ENCODE measurements around the gene FGFRL1. TPM values are rescaled to one million over a fixed set of nuclear protein-coding genes. Genes with fewer than 3 reads are reported as not detected.
"Not testable (repeated sequence)": the region's sequence is repeated elsewhere in the genome, so short reads cannot be mapped to it uniquely, and the experiment has no call there.

FGFRL1 gene
- total RNA-seq, 1 donor from 2014 or later = 5.2 TPM

- no peak overlapping the region for H3K27ac Mint-ChIP-seq (ENCODE audit: unreplicated experiment)
- H3K4me1 Mint-ChIP-seq (ENCODE audit: unreplicated experiment) = no peaks in the 10 kb centered on the region
- peaks cover 18% of the 10 kb centered on the region for H3K27me3 Mint-ChIP-seq (ENCODE audit: unreplicated experiment)
- H3K36me3 Mint-ChIP-seq (ENCODE audit: low read depth, unreplicated experiment) = no peaks in the 10 kb centered on the region
- TF ChIP-seq CTCF (IDR thresholded peaks at IDR 0.05; ENCODE audit: unreplicated experiment) = no peak
- H3K4me3 Mint-ChIP-seq (ENCODE audit: unreplicated experiment) = no peak overlapping the region
- no peak for DNase-seq (ENCODE audit: low spot score)
- no peaks in the 10 kb centered on the region for H3K9me3 Mint-ChIP-seq (ENCODE audit: unreplicated experiment)
Observed at GRCh38 chr4:971666-972500, 39.5 kb upstream of the FGFRL1 start.

GRCh38 chr4:972651-973424 is 38.6 kb upstream of the FGFRL1 start:
- H3K4me3 Mint-ChIP-seq (ENCODE audit: unreplicated experiment) = no peak overlapping the region
- H3K27me3 Mint-ChIP-seq (ENCODE audit: unreplicated experiment) = peaks cover 18% of the 10 kb centered on the region
- no peak for TF ChIP-seq CTCF (IDR thresholded peaks at IDR 0.05; ENCODE audit: unreplicated experiment)
- DNase-seq (ENCODE audit: low spot score) = no peak
- no peaks in the 10 kb centered on the region for H3K9me3 Mint-ChIP-seq (ENCODE audit: unreplicated experiment)
- H3K36me3 Mint-ChIP-seq (ENCODE audit: low read depth, unreplicated experiment) = no peaks in the 10 kb centered on the region
- H3K4me1 Mint-ChIP-seq (ENCODE audit: unreplicated experiment) = no peaks in the 10 kb centered on the region
- H3K27ac Mint-ChIP-seq (ENCODE audit: unreplicated experiment) = no peak overlapping the region

GRCh38 chr4:973431-974397 is 37.7 kb upstream of the FGFRL1 start, which contains the start of gene DGKQ:
TSS of gene DGKQ (minus strand) at chr4:973569. CDS start at chr4:973482, 87 bp downstream.
- Mint-ChIP-seq H3K27me3 (ENCODE audit: unreplicated experiment) (peaks cover 18% of the 10 kb centered on the region), H3K27ac (ENCODE audit: unreplicated experiment) (no peak within 1 kb of the TSS), H3K36me3 (ENCODE audit: low read depth, unreplicated experiment) (no peaks in the 10 kb centered on the region), H3K4me1 (ENCODE audit: unreplicated experiment) (no peaks in the 10 kb centered on the region), H3K9me3 (ENCODE audit: unreplicated experiment) (no peaks in the 10 kb centered on the region), H3K4me3 (ENCODE audit: unreplicated experiment) (no peak within 1 kb of the TSS)
- DNase-seq (ENCODE audit: low spot score) = peak; percentile 87
- TF ChIP-seq CTCF (IDR thresholded peaks at IDR 0.05; ENCODE audit: unreplicated experiment) = no peak

GRCh38 chr4:974668-975067 is 36.8 kb upstream of the FGFRL1 start:
- Mint-ChIP-seq H3K4me3 (ENCODE audit: unreplicated experiment) (no peak overlapping the region), H3K36me3 (ENCODE audit: low read depth, unreplicated experiment) (no peaks in the 10 kb centered on the region), H3K4me1 (ENCODE audit: unreplicated experiment) (peaks cover 8% of the 10 kb centered on the region), H3K9me3 (ENCODE audit: unreplicated experiment) (no peaks in the 10 kb centered on the region), H3K27ac (ENCODE audit: unreplicated experiment) (no peak overlapping the region), H3K27me3 (ENCODE audit: unreplicated experiment) (peaks cover 14% of the 10 kb centered on the region)
- TF ChIP-seq CTCF (IDR thresholded peaks at IDR 0.05; ENCODE audit: unreplicated experiment) = no peak
- no peak for DNase-seq (ENCODE audit: low spot score)

GRCh38 chr4:976016-976415 is 35.4 kb upstream of the FGFRL1 start:
- H3K27ac Mint-ChIP-seq (ENCODE audit: unreplicated experiment); H3K9me3 Mint-ChIP-seq (ENCODE audit: unreplicated experiment); H3K27me3 Mint-ChIP-seq (ENCODE audit: unreplicated experiment); H3K4me3 Mint-ChIP-seq (ENCODE audit: unreplicated experiment); H3K36me3 Mint-ChIP-seq (ENCODE audit: low read depth, unreplicated experiment); DNase-seq (ENCODE audit: low spot score): not testable (repeated sequence)
- H3K4me1 Mint-ChIP-seq (ENCODE audit: unreplicated experiment) = peaks cover 17% of the 10 kb centered on the region

Data from endothelial cell (in vitro differentiated cells).